Dedifferentiated amniotic fluid mesenchymal stem cell (primary cell): ENCODE measurements around the gene SYNCRIP.
"Not testable (repeated sequence)": the region's sequence is repeated elsewhere in the genome, so short reads cannot be mapped to it uniquely, and the experiment has no call there.

Experiments used
- DNase-seq: peaks from one replicate; pipeline ENCODE4 v3.0.0-alpha.2; 2016; ENCODE audit errors: extremely low spot score

Gene SYNCRIP

GRCh38 chr6:85642774-85643536, at the start of gene SYNCRIP:
Gene SYNCRIP, minus strand, starts transcription at chr6:85642886. Its CDS starts 1,447 bp downstream, at chr6:85641439.
- DNase-seq = peak; percentile 97

- DNase-seq = no peak
These were observed 48.8 kb upstream of the SYNCRIP start for GRCh38 chr6:85691478-85691877.

- DNase-seq = no peak
These were observed 47.4 kb upstream of the SYNCRIP start for GRCh38 chr6:85690071-85690470.

- no peak for DNase-seq
These were observed 43.0 kb upstream of the SYNCRIP start for GRCh38 chr6:85685713-85686112.

GRCh38 chr6:85684809-85685171, 42.1 kb upstream of the SYNCRIP start:
- DNase-seq = no peak

GRCh38 chr6:85684133-85684808, 41.6 kb upstream of the SYNCRIP start:
- no peak for DNase-seq

- DNase-seq = not testable (repeated sequence)
These were observed 39.2 kb upstream of the SYNCRIP start for GRCh38 chr6:85681899-85682298.

- DNase-seq = no peak
These were observed 37.7 kb upstream of the SYNCRIP start for GRCh38 chr6:85680388-85680787.

GRCh38 chr6:85679445-85680123, 36.9 kb upstream of the SYNCRIP start:
- DNase-seq = no peak

GRCh38 chr6:85678602-85679444, 36.1 kb upstream of the SYNCRIP start:
- peak; percentile 98 for DNase-seq

- no peak for DNase-seq
These were observed 35.4 kb upstream of the SYNCRIP start for GRCh38 chr6:85678026-85678601.

GRCh38 chr6:85677234-85677956, 34.7 kb upstream of the SYNCRIP start:
- no peak for DNase-seq

- no peak for DNase-seq
These were observed 33.5 kb upstream of the SYNCRIP start for GRCh38 chr6:85676086-85676729.

- DNase-seq = no peak
These were observed 32.5 kb upstream of the SYNCRIP start for GRCh38 chr6:85675030-85675819.

- DNase-seq = no peak
These were observed 31.9 kb upstream of the SYNCRIP start for GRCh38 chr6:85674604-85675003.

GRCh38 chr6:85673198-85674139, 30.8 kb upstream of the SYNCRIP start:
- no peak for DNase-seq

GRCh38 chr6:85672623-85673022, 29.9 kb upstream of the SYNCRIP start:
- no peak for DNase-seq

- no peak for DNase-seq
These were observed 29.4 kb upstream of the SYNCRIP start for GRCh38 chr6:85672050-85672449.
